Left ventricle myocardium inferior (tissue), 1 donor: ENCODE data around the gene RFX2. TPM values are rescaled to one million over a fixed set of nuclear protein-coding genes. Genes with fewer than 3 reads are reported as not detected.

Source experiments
- DNase-seq: peaks from one replicate; pipeline ENCODE4 v3.0.0-alpha.2; 2020
- H3K27ac ChIP-seq: fragments of 200-600 bp; replicated peaks from 2 replicates; pipeline ENCODE4 v1.8.0; 2021
- H3K27me3 ChIP-seq: fragments of 200-600 bp; 2 replicates; pipeline ENCODE4 v1.8.0; 2021; ENCODE audit warnings: low read depth
- H3K36me3 ChIP-seq: fragments of 200-600 bp; 2 replicates; pipeline ENCODE4 v1.8.0; 2021
- H3K4me1 ChIP-seq: fragments of 200-600 bp; 2 replicates; pipeline ENCODE4 v1.8.0; 2021
- H3K4me3 ChIP-seq: fragments of 200-600 bp; 2 replicates; pipeline ENCODE4 v1.8.0; 2021; ENCODE audit warnings: mild to moderate bottlenecking, moderate library complexity
- H3K9me3 ChIP-seq: fragments of 200-600 bp; replicated peaks from 2 replicates; pipeline ENCODE4 v1.8.0; 2021
- CTCF ChIP-seq: fragments of 200-600 bp; IDR thresholded peaks from 2 replicates; pipeline ENCODE4 v1.8.0; 2021; ENCODE audit warnings: antibody characterized with exemption, mild to moderate bottlenecking, borderline replicate concordance
- intact Hi-C: fragments of 100-400 bp; cut with micrococcal nuclease; formaldehyde crosslinking; loops from one replicate; pipeline ENCODE4 v1.11.0; 2022
- total RNA-seq: library from RNA; stranded (reverse); fragmentation: NEBNext Ultra II Directional; extraction: Animal tissue kit (Norgen Biotek cat#: 25700); gene quantifications from one replicate; pipeline ENCODE4 v1.2.1, GENCODE V29; 2021
- donor health status: DM: no; HTN: yes; CAD: no; lungs with severe emphysema.

The RFX2 gene
- total RNA-seq, 1 donor from 2014 or later = 6.1 TPM

- Histone ChIP-seq H3K27me3 (no peaks in the 10 kb centered on the region), H3K9me3 (no peaks in the 10 kb centered on the region), H3K27ac (no peak overlapping the region), H3K4me1 (peaks cover 89% of the 10 kb centered on the region), H3K4me3 (no peak overlapping the region), H3K36me3 (peaks cover 9% of the 10 kb centered on the region)
- no peak for TF ChIP-seq CTCF
- DNase-seq = no peak
- intact Hi-C loops = no loop called here
Measured at GRCh38 chr19:5972355-5972731, 138.0 kb downstream of the RFX2 start.

GRCh38 chr19:5971714-5972354 lies 138.5 kb downstream of the RFX2 start:
- Histone ChIP-seq H3K4me3 (no peak overlapping the region), H3K4me1 (peaks cover 89% of the 10 kb centered on the region), H3K9me3 (no peaks in the 10 kb centered on the region), H3K27ac (peak overlapping the region; percentile 11), H3K36me3 (peaks cover 9% of the 10 kb centered on the region), H3K27me3 (no peaks in the 10 kb centered on the region)
- DNase-seq = no peak
- no peak for TF ChIP-seq CTCF
- intact Hi-C loops = no loop called here

GRCh38 chr19:5969476-5969875 lies 140.8 kb downstream of the RFX2 start:
- Histone ChIP-seq H3K4me3 (no peak overlapping the region), H3K27me3 (no peaks in the 10 kb centered on the region), H3K4me1 (peaks cover 89% of the 10 kb centered on the region), H3K27ac (peak overlapping the region; percentile 68), H3K36me3 (peaks cover 9% of the 10 kb centered on the region), H3K9me3 (no peaks in the 10 kb centered on the region)
- no peak for DNase-seq
- intact Hi-C loops = no loop called here
- no peak for TF ChIP-seq CTCF

- H3K9me3 ChIP-seq = no peaks in the 10 kb centered on the region
- intact Hi-C loops = no loop called here
- H3K4me1 ChIP-seq = peaks cover 90% of the 10 kb centered on the region
- DNase-seq = no peak
- peak overlapping the region; percentile 34 for H3K4me3 ChIP-seq
- H3K27me3 ChIP-seq = no peaks in the 10 kb centered on the region
- TF ChIP-seq CTCF = no peak
- H3K36me3 ChIP-seq = peaks cover 4% of the 10 kb centered on the region
- peak overlapping the region; percentile 68 for H3K27ac ChIP-seq
Measured at GRCh38 chr19:5968431-5969373, 141.6 kb downstream of the RFX2 start.

- intact Hi-C loops = no loop called here
- Histone ChIP-seq H3K4me1 (peaks cover 97% of the 10 kb centered on the region), H3K27me3 (no peaks in the 10 kb centered on the region), H3K4me3 (peak overlapping the region; percentile 34), H3K9me3 (no peaks in the 10 kb centered on the region), H3K36me3 (no peaks in the 10 kb centered on the region), H3K27ac (peak overlapping the region; percentile 68)
- DNase-seq = peak; percentile 52
- peak; percentile 91 for TF ChIP-seq CTCF
Measured at GRCh38 chr19:5967994-5968430, 142.3 kb downstream of the RFX2 start.
